Measurements from ENCODE around the gene DONSON. TPM values are rescaled to one million over a fixed set of nuclear protein-coding genes. Genes with fewer than 3 reads are reported as not detected.
"Not testable (repeated sequence)": the region's sequence is repeated elsewhere in the genome, so short reads cannot be mapped to it uniquely, and the experiment has no call there.

The DONSON gene
- 25.2 TPM for polyA plus RNA-seq (2013, experiment 1 of 2; ENCODE audit: insufficient read length)
- polyA plus RNA-seq (2013, experiment 2 of 2; ENCODE audit: insufficient read length): 12.3 TPM

DNA sequence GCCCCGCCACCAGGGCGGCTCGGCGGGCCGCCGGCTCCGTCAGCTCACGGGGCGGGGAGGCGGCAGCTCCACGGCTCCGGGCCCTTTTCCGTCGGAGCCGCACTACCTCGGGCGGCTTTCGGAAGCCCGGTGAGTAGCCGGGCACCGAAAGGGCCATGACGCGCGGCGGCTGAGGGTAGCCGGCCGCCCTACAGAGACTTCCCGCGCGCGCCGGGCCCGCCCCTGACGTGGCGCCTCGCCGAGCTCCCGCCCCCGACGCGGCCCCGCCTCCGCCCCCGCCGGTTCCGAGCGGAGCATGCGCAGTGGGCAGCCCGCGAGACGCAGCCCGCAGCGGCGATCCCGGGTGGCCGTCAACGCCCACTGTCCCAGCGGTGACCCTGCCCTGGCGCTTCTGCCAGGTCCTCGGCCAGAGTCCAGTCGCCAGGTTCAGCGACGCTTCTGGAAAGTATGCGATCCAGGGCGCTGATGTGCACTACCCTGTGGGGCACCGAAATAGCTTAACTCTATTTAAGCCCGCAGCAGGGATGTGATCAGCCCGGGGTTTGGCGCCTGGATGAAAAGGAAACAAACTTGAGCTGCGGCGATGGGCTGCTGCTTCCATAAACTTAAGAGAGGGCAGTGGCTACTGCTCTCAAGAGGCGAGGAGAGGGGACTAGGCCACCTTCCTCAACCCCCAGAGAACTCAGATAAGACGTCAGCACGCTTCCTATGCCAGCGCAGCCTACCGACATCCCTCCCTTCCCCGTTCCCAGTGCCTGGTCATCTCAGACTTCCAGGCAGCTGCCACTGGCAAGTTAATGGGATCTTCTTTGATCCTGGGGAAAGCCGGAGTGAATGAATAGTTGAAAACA, at the start of gene DONSON:
DONSON (minus strand) TSS at position 200 of the 851 bp plus-strand sequence; CDS start at position 157, 43 bp downstream.
- peak; percentile 81 for DNase-seq

DNA sequence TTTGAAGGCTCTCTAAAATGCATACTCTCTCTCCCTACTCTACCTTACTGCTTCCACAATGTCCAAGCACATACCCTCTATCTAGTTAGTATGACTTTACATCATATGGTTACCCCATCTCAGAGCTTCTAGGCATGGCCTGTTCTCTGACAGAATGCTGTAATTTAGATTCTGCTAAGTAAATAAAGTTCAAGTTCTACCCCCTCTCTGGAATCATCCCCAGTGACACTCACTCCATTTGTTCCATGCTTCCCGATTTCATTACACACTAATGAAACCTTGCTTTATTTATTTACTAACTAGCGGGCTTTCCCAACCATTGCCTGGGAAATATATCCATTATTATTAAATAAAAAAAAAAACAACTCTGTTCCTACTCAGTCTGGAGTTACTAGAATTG, 45.8 kb upstream of the DONSON start:
- DNase-seq: no peak

DNA sequence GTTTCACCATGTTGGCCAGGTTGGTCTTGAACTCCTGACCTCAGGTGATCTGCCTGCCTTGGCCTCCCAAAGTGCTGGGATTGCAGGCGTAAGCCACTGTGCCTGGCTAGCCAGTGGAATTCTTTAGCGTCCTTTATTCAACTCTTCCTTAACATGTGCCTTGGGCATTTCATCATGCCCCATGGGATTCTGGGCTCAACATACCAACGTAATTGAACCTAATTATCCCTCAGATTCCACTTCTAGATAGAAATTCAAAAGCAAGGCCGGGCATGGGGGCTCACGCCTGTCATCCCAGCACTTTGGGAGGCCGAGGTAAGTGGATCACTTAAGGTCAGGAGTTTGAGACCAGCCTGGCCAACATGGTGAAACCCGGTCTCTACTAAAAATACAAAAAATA, 37.7 kb upstream of the DONSON start:
- DNase-seq: not testable (repeated sequence)

DNA sequence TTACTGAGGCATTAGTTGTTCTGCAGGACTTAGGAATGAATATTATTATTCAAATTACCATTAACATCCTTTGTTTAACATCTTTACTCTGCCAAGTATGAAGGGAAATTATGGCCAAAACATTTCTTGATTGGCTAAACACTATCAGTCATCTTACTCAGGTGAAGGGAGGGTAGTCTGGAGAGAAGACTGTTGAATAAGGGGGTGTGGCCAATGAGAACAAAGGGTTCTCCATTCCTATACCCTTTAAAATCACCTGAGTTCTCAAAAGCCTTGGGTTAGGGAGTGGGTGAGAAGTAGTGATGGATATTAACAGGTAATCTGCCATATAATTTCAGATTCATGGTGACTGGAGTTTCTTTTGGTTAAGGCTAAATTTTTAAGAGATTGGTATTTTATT, 33.8 kb upstream of the DONSON start:
- no peak for DNase-seq

DNA sequence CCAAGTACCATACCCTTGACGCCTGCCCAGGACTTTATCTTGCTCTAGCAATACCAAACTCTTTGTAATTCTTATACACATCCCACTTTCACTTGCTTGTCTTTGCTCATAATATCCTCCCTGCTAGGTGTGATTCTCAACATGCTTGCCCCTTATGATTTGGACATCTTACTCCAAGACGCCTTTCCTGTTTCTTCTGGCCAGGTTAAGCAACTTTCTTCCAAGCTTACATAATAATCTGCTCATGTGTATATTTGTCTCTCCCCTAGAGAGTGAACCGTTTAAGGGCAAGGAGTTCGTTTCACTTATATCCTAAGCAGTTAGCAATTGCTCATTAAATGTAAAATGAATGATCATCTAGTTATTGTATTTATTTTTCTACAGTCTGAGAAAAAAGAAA, 31.2 kb upstream of the DONSON start:
- no peak for DNase-seq

DNA sequence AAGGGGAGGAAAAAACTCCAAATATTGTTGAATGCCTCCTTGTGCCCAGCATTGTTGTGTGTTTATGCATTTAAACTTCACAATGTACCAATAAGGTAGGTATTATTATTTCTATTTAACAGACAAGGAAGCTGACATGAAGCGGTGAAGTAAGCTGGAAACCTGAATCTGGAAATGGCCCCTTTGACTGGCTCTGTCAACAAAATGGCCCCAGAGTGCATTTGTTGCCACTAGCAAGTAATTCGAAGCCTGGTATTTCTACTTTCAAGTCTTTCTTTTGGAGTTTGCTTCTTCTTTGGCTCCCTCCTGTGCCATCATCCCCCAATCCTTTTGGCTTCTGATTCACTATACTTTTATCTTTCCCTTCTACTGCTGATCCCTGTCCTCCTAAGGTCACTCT, 29.9 kb upstream of the DONSON start:
- no peak for DNase-seq

DNA sequence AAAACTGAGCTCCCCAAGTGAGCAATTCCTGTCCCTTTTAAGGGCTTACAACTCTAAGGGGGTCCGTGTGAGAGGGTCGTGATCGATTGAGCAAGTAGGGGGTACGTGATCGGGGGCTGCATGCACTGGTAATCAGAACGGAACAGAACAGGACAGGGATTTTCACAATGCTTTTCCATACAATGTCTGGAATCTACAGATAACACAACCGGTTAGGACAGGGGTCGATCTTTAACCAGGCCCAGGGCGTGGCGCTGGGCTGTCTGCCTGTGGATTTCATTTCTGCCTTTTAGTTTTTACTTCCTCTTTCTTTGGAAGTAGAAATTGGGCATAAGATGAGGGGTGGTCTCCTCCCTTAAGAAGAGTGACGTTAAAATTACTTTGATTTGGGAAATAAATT, 29.1 kb upstream of the DONSON start:
- not testable (repeated sequence) for DNase-seq

DNA sequence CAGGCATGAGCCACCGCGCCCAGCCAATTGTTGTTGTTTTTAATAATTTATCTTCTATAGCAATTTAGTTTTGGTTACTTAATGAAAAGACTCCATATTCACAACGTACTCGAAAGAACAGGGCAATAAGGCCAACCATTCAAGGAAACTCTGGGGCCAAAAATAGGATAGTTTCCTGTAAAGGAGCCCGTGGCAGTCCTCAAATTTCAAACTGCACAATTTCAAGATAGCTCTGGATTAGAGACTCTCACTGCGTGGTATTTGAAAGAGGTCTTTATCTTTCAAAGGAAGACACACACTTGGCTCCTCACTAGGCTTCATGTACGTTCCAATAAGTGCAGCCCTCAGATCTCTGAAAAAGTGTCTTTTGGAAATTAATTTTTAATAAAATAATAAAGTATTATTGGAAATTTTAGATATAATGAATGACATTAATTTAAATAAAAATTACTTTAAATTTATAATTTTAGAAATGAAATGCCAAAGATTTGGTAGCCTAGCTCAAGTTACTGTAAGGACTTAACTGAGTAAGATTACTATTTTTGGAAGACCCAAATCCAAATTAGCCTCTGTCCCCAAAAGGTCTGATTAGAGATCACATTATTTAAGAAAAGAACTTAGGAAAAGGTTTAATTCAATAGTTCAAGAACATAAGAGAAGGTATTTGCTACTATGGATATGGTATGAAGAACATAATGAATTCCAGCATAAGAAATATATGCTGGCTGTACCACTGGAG, 22.7 kb upstream of the DONSON start:
- no peak for DNase-seq

DNA sequence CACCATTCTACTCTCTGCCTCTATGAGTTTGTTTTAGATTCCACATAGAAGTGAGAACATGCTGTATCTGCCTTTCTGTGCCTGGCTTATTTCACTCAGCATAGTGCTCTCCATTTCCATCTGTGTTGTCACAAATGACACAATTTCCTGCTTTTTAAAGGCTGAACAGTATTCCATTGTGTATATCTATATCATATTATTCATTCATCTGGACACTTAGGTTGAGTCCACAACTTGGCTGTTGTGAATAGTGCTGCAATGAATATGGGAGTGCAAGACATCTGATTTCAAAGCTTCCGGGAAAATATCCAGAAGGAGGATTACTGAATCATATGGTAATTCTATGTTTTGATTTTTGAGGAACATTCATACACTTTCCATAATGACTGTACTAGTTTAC, 20.1 kb upstream of the DONSON start:
- DNase-seq: no peak

GRCh38 chr21:33598051-33598450, 9.6 kb upstream of the DONSON start:
- DNase-seq: no peak

- peak; percentile 47 for DNase-seq
These were observed 546 bp downstream of the DONSON start for GRCh38 chr21:33587792-33588484.

DNA sequence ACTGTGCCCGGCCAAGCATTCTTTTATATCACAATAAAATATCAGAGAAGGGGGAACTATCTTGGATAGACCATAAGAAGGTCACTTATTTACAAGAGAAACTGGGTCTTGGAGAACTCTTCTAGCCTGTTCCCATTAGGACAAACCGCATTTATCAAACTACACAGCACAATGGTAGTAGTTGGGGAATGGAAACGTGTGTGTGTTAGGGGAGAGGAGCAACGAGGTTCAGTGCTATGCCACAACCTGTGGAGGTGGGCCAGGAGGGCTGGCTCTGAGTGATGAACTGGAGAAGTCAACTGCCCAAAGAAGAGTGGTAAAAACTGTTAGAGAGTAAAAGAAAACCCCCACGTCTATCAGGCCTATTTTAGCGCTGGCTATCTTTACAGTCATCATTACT, 1.6 kb downstream of the DONSON start:
- no peak for DNase-seq

GRCh38 chr21:33584455-33584854, 4.0 kb downstream of the DONSON start:
- no peak for DNase-seq

DNA sequence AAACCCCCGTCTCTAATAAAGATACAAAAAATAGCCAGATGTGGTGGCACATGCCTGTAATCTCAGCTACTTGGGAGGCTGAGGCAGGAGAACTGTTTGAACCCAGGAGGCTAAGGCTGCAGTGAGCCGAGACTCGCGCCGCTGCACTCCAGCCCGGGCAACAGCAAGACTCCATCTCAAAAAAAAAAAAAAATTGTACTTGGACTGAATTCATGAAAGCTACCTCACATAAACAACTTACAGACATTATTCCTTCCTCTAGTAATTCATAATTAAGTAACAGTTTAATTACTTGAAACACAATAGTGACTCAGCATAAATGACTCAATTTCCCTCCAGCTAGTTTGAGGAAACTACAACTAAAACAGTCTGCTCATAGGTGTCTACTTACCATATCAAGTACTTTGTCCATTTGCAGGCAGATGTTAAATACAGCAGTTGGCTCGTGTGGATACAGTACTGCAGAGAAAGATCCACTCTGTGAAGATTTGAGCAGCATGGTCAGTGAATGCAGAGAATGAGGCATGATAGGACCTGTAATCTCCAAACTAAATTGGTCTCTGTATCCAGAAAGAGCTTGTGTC, 9.4 kb downstream of the DONSON start:
- no peak for DNase-seq

DNA sequence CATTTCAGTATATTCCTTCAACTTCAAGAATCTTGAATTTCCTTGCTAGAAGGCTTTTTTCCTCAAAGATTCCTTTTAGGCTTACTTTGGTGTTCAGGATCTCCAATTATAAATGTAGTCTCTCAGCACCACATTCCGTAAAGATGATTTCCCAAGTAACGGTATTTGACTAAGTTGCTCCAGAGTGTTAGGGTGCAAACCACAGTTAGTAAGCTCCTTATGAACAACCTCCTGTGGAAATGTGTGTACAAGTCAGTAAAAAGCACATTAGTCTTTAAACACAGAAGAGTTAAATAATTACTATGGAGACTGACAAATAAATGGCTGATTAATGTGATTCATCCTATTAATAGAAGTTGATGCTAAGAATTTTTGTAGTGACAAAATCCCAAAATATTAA, 10.3 kb downstream of the DONSON start:
- peak; percentile 28 for DNase-seq

- not testable (repeated sequence) for DNase-seq
These were observed 11.7 kb downstream of the DONSON start for GRCh38 chr21:33576741-33577141.

GRCh38 chr21:33572350-33572749, 16.1 kb downstream of the DONSON start:
- DNase-seq: no peak

- DNase-seq: no peak
These were observed 18.5 kb downstream of the DONSON start for GRCh38 chr21:33569991-33570390.

DNA sequence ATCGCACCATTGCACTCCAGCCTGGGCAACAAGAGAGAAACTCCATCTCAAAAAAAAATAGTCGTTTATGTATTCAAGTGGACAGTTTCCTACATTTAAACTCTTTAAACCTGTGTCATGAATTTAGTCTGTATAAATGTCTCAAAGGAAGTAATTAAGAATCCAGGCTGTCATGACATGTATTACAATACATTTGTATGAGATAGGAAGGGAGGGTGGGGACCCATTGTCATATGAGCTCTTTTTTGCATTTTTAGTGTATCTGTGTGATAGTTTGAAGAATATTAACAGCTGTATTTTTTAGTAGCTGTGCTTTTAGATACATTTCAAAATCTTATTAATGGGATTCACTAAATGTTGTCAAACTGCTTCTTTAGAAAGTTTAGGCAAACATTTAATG, 20.0 kb downstream of the DONSON start:
- DNase-seq: no peak

DNA sequence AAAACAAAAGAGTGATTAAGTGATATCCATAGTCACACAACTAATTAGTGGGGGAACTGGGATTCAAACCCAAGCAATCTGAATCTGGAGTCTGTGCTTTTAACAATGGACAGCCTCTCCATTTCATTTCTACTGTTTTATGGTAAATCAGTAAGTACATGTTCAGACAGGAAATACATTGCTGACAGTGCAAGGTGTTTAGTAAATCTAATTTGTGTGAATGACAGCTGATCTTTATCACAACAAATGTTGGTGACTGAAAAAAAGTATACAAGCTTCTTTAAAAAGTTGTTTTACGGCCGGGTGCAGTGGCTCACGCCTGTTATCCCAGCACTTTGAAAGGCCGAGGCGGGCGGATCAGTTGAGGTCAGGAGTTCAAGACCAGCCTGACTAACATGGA, 20.6 kb downstream of the DONSON start:
- no peak for DNase-seq

DNA sequence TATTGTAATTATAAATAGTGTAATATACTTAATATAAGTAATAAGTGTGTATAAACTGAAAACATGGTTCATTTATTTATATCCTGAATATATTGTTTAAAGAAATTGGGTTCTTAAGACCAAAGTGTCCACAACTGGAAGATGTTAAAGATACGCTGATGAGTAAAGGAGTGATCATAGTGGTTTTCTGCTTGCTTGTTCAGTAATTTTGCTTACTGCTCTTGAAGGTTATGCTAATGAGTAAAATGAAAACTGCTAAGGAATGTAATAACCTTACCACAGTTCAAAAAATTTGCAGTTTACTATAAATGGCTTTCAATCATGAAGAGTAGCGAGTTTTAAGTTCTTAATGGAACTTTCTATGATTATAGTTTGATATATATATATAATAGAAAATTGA, 22.0 kb downstream of the DONSON start:
- no peak for DNase-seq

GRCh38 chr21:33562389-33562788, 26.1 kb downstream of the DONSON start:
- no peak for DNase-seq

GRCh38 chr21:33561373-33561772, 27.1 kb downstream of the DONSON start:
- DNase-seq: no peak

Data from fibroblast of skin of back (primary cell).